K562 (cell line): ENCODE results near the gene CD55. TPM values are rescaled to one million over a fixed set of nuclear protein-coding genes. Genes with fewer than 3 reads are reported as not detected.

ENCODE experiments used
- ARNT ChIP-seq, 2 experiments: fragments of 450-650 bp; IDR thresholded peaks; 2 replicates each; pipeline ENCODE4 v1.6.1; 2016; ENCODE audit warnings: mild to moderate bottlenecking in 1 of 2
- BCOR ChIP-seq: fragments of 450-650 bp; IDR thresholded peaks from 2 replicates; pipeline ENCODE4 v1.6.1; 2016
- ETS1 ChIP-seq: conservative IDR thresholded peaks from 2 replicates; pipeline ENCODE4 v1.6.1; 2011; ENCODE audit warnings: low read depth, mild to moderate bottlenecking, low read length; ENCODE audit not compliant: control insufficient read depth
- FOXK2 ChIP-seq, 2 experiments: fragments of 450-650 bp; IDR thresholded peaks in 1 of 2; conservative IDR thresholded peaks in 1 of 2; 2 replicates each; pipeline ENCODE4 v1.6.1; 2016; ENCODE audit warnings: low read depth in 2 of 2, mild to moderate bottlenecking in 1 of 2
- HDGF ChIP-seq: fragments of 450-650 bp; IDR thresholded peaks from 2 replicates; pipeline ENCODE4 v1.6.1; 2016
- JUN ChIP-seq, 2 experiments: sonication (generic) in 1 of 2; formaldehyde crosslinking in 1 of 2; IDR thresholded peaks; 2 replicates each; pipeline versions ENCODE4 v1.6.1 to v1.8.0; 2012 to 2022; ENCODE audit warnings: borderline replicate concordance in 2 of 2, mild to moderate bottlenecking in 2 of 2, improper control_type of control experiment in 1 of 2, low read depth in 1 of 2, low read length in 1 of 2, missing genetic modification reagents in 1 of 2
- MITF ChIP-seq: IDR thresholded peaks from 2 replicates; pipeline ENCODE4 v1.6.1; 2014; ENCODE audit warnings: antibody characterized with exemption
- PHB2 ChIP-seq: fragments of 450-650 bp; IDR thresholded peaks from 2 replicates; pipeline ENCODE4 v1.6.1; 2017; ENCODE audit warnings: low read depth
- TEAD2 ChIP-seq: fragments of 450-650 bp; IDR thresholded peaks from 2 replicates; pipeline ENCODE4 v1.6.1; 2016; ENCODE audit warnings: missing genetic modification characterization, control low read depth, missing compliant biosample characterization
- ZNF239 ChIP-seq: fragments of 250-450 bp; sonication (Bioruptor Pico); IDR thresholded peaks from 2 replicates; pipeline ENCODE4 v1.4.0; 2020; ENCODE audit warnings: mild to moderate bottlenecking
- ZNF384 ChIP-seq: IDR thresholded peaks from 2 replicates; pipeline ENCODE4 v1.6.1; 2012; ENCODE audit warnings: low read depth, low read length, improper control_type of control experiment
- ZNF407 ChIP-seq: fragments of 450-650 bp; IDR thresholded peaks from 2 replicates; pipeline ENCODE4 v1.6.1; 2016; ENCODE audit warnings: low read depth
- ZNF639 ChIP-seq, 2 experiments: fragments of 200-800 bp in 1 of 2; sonication (Bioruptor generic) in 1 of 2; sonication (generic) in 1 of 2; formaldehyde crosslinking in 1 of 2; IDR thresholded peaks in 1 of 2; conservative IDR thresholded peaks in 1 of 2; 2 replicates each; pipeline versions ENCODE4 v1.5.0 to v1.6.1; 2016 to 2020; ENCODE audit warnings: missing compliant biosample characterization in 1 of 2, missing genetic modification characterization in 1 of 2, missing genetic modification reagents in 1 of 2
- ZNF764 ChIP-seq: fragments of 250-450 bp; sonication (Bioruptor Pico); IDR thresholded peaks from 2 replicates; pipeline ENCODE4 v1.4.0; 2020; ENCODE audit warnings: low read depth, mild to moderate bottlenecking, moderate library complexity
- polyA plus RNA-seq, 8 experiments: library from polyadenylated mRNA; depleted of rRNA in 4 of 8; stranded (reverse) in 5 of 8; unstranded in 3 of 8; fragments of >200 nt; fragmentation: Nextera tagmentation in 2 of 8; fragmentation: Illumina TruSeq in 1 of 8; extraction: Ambion mirVana in 2 of 8; extraction: Trizol in 1 of 8; gene quantifications; 2 replicates each; pipeline versions ENCODE4 v1.2.1 to v1.2.3, GENCODE V29; 2011 to 2014; ENCODE audit warnings: inconsistent platforms in 1 of 8, missing spikeins in 1 of 8
- total RNA-seq, 7 experiments: library from RNA; depleted of rRNA in 6 of 7; stranded (reverse); fragments of >200 nt in 6 of 7; fragmentation: Illumina TruSeq in 2 of 7; extraction: Trizol in 2 of 7; gene quantifications; 2 replicates each; pipeline versions ENCODE4 v1.2.1 to v1.2.3, GENCODE V29; 2011 to 2021; ENCODE audit warnings: low replicate concordance in 1 of 7

CD55 gene
- total and polyA plus RNA-seq, 9 of the 15 experiments (the other 6 are each of a cell fraction or from before 2014, with no cell fraction given), result 17.7 to 150 (median 97.0) TPM

GRCh38 chr1:207321790-207322645 is 540 bp downstream of the CD55 start (continued):
- TF ChIP-seq ETS1, result no peak
- no peak for TF ChIP-seq FOXK2 (conservative IDR thresholded peaks at IDR 0.05 in 1 of 2, IDR thresholded peaks at IDR 0.05 in 1 of 2; ENCODE audit: low read depth in 2 of 2)
- no peak for TF ChIP-seq TEAD2 (tag)
- no peak for TF ChIP-seq ARNT (IDR thresholded peaks at IDR 0.05)
- peak; percentile 19; the same call in 1 of the 2 replicates for TF ChIP-seq HDGF
- 0 out of 2 replicates have a peak, but pooled peaks have one; percentile 6 for TF ChIP-seq ZNF239 (CRISPR knock-in tag)
- TF ChIP-seq BCOR, result no peak
- TF ChIP-seq ZNF384, result no peak
- no peak for TF ChIP-seq JUN (IDR thresholded peaks at IDR 0.05; ENCODE audit: borderline replicate concordance, low read depth, low read length)
- 0 out of 2 replicates have a peak, but pooled peaks have one; percentile 41 for TF ChIP-seq JUN (CRISPR knock-in tag; IDR thresholded peaks at IDR 0.05; ENCODE audit: borderline replicate concordance)
- TF ChIP-seq PHB2, result no peak
- peak in 1 of 2 experiments; percentile 48; a peak in 1 of 4 replicates for TF ChIP-seq ZNF639 (CRISPR knock-in tag; conservative IDR thresholded peaks at IDR 0.05 in 1 of 2, IDR thresholded peaks at IDR 0.05 in 1 of 2)
- no peak for TF ChIP-seq ZNF764 (CRISPR knock-in tag)
- TF ChIP-seq MITF, result no peak
- no peak for TF ChIP-seq ZNF407
